Mesendoderm (in vitro differentiated cells): Measurements from ENCODE around the gene ANO5.

Experiments
- DNase-seq: peaks from one replicate; pipeline ENCODE4 v3.0.0; 2013
- H2AK5ac ChIP-seq: 2 replicates; pipeline ENCODE4 v1.6.1; 2013; ENCODE audit warnings: low read length, inconsistent platforms
- H2BK120ac ChIP-seq: 2 replicates; pipeline ENCODE4 v1.6.1; 2013; ENCODE audit warnings: low read depth, mild to moderate bottlenecking, low read length, moderate library complexity, mixed read lengths
- H2BK15ac ChIP-seq: replicated peaks from 2 replicates; pipeline ENCODE4 v1.6.1; 2013; ENCODE audit warnings: low read depth, mild to moderate bottlenecking, moderate library complexity
- H2BK5ac ChIP-seq: 2 replicates; pipeline ENCODE4 v1.6.1; 2013; ENCODE audit warnings: low read length, inconsistent platforms
- H3K18ac ChIP-seq: 2 replicates; pipeline ENCODE4 v1.6.1; 2013; ENCODE audit warnings: mild to moderate bottlenecking, low read length, mixed read lengths
- H3K23ac ChIP-seq: one replicate; pipeline ENCODE4 v1.6.1; 2013; ENCODE audit warnings: low read length
- H3K27ac ChIP-seq: 2 replicates; pipeline ENCODE4 v1.5.1; 2013; ENCODE audit warnings: low read depth, mild to moderate bottlenecking, inconsistent platforms, low read length, moderate library complexity
- H3K27me3 ChIP-seq: 2 replicates; pipeline ENCODE4 v1.6.1; 2013; ENCODE audit warnings: low read length, control low read depth, mild to moderate bottlenecking, inconsistent platforms; ENCODE audit not compliant: insufficient read depth, poor library complexity
- H3K36me3 ChIP-seq: 2 replicates; pipeline ENCODE4 v1.6.1; 2013; ENCODE audit warnings: low read length, inconsistent platforms; ENCODE audit not compliant: control insufficient read depth, insufficient read depth
- H3K4ac ChIP-seq: one replicate; pipeline ENCODE4 v1.6.1; 2013; ENCODE audit warnings: low read depth, mild to moderate bottlenecking, low read length, moderate library complexity
- H3K4me1 ChIP-seq: 2 replicates; pipeline ENCODE4 v1.6.1; 2013; ENCODE audit warnings: low read depth, low read length, inconsistent platforms; ENCODE audit not compliant: control insufficient read depth
- H3K4me2 ChIP-seq: 2 replicates; pipeline ENCODE4 v1.6.1; 2013; ENCODE audit warnings: low read length
- H3K4me3 ChIP-seq: 2 replicates; pipeline ENCODE4 v1.5.1; 2013; ENCODE audit warnings: mild to moderate bottlenecking, low read length
- H3K56ac ChIP-seq: one replicate; pipeline ENCODE4 v1.6.1; 2013; ENCODE audit warnings: low read length
- H3K79me1 ChIP-seq: 2 replicates; pipeline ENCODE4 v1.6.1; 2013; ENCODE audit warnings: low read length, inconsistent platforms
- H3K79me2 ChIP-seq: 2 replicates; pipeline ENCODE4 v1.6.1; 2013; ENCODE audit warnings: mild to moderate bottlenecking, low read length; ENCODE audit not compliant: control insufficient read depth, insufficient read depth
- H3K9ac ChIP-seq: 2 replicates; pipeline ENCODE4 v1.6.1; 2013; ENCODE audit warnings: low read length, inconsistent platforms
- H4K5ac ChIP-seq: one replicate; pipeline ENCODE4 v1.6.1; 2013; ENCODE audit warnings: low read length
- H4K8ac ChIP-seq: one replicate; pipeline ENCODE4 v1.6.1; 2013; ENCODE audit warnings: low read depth, mild to moderate bottlenecking, control low read depth, low read length, moderate library complexity
- WGBS: extraction: QIAGEN DNeasy Blood & Tissue Kit; methylation state at CpG from one replicate; pipeline ENCODE4 v1.1.7; 2013; ENCODE audit warnings: low lambda C conversion rate, missing lambda C conversion rate; ENCODE audit not compliant: insufficient coverage; ENCODE audit errors: extremely low coverage; 5-methylcytosine and 5-hydroxymethylcytosine counted together

The ANO5 gene

GRCh38 chr11:22331771-22332170 is 138.9 kb downstream of the ANO5 start:
- no peaks in the 10 kb centered on the region for H3K4me1 ChIP-seq
- no peak overlapping the region for H3K27ac ChIP-seq
- H3K79me1 ChIP-seq = no peaks in the 10 kb centered on the region
- H3K4ac ChIP-seq = no peak overlapping the region
- H3K27me3 ChIP-seq = no peaks in the 10 kb centered on the region
- DNase-seq = no peak
- no peaks in the 10 kb centered on the region for H3K79me2 ChIP-seq
- H3K56ac ChIP-seq = no peak overlapping the region
- no peak overlapping the region for H2BK120ac ChIP-seq
- H3K9ac ChIP-seq = no peak overlapping the region
- no peaks in the 10 kb centered on the region for H3K36me3 ChIP-seq
- no peak overlapping the region for H2AK5ac ChIP-seq
- no peak overlapping the region for H3K18ac ChIP-seq
- no peak overlapping the region for H4K5ac ChIP-seq
- no peak overlapping the region for H2BK15ac ChIP-seq
- no peak overlapping the region for H3K23ac ChIP-seq
- no peak overlapping the region for H4K8ac ChIP-seq
- H3K4me3 ChIP-seq = no peak overlapping the region
- H3K4me2 ChIP-seq = no peak overlapping the region
- WGBS = no CpG with 5 or more reads among the region's 4 CpGs
- H2BK5ac ChIP-seq = no peak overlapping the region
